Lung (tissue), 12 donors: ENCODE measurements around the gene ZNF75A. TPM values are rescaled to one million over a fixed set of nuclear protein-coding genes. Genes with fewer than 3 reads are reported as not detected.

Experiments
- ATAC-seq: fragments of 200-7000 bp; cut with Tn5 transposase; one replicate; pipeline ENCODE4 v1.9.1; 2020; ENCODE audit warnings: moderate number of reproducible peaks; ENCODE audit not compliant: insufficient read depth, low FRiP score
- DNase-seq, 3 donors: peaks; one replicate each; pipeline ENCODE4 v3.0.0-alpha.2; 2013 to 2017
- H3K27ac ChIP-seq, 2 donors: one replicate each; pipeline ENCODE4 v1.5.1; 2013; ENCODE audit warnings: mild to moderate bottlenecking in 2 of 2, moderate library complexity in 2 of 2, control low read depth in 1 of 2, inconsistent platforms in 1 of 2, low read depth in 1 of 2, low read length in 1 of 2
- H3K27me3 ChIP-seq, 3 donors: one replicate each; pipeline ENCODE4 v1.5.1; 2013; ENCODE audit warnings: low read length in 2 of 3; ENCODE audit not compliant: control insufficient read depth in 3 of 3, insufficient read depth in 3 of 3
- H3K36me3 ChIP-seq, 4 donors: one replicate each; pipeline ENCODE4 v1.5.1; 2013; ENCODE audit warnings: low read length in 4 of 4, mild to moderate bottlenecking in 1 of 4, moderate library complexity in 1 of 4; ENCODE audit not compliant: control insufficient read depth in 4 of 4, insufficient read depth in 4 of 4
- H3K4me1 ChIP-seq, 5 donors: one replicate each; pipeline ENCODE4 v1.5.1; 2013; ENCODE audit warnings: low read length in 5 of 5, mild to moderate bottlenecking in 2 of 5, moderate library complexity in 1 of 5; ENCODE audit not compliant: control insufficient read depth in 5 of 5, insufficient read depth in 5 of 5
- H3K4me3 ChIP-seq: one replicate; pipeline ENCODE4 v1.5.1; 2013; ENCODE audit warnings: mild to moderate bottlenecking, control low read depth, moderate library complexity
- H3K9ac ChIP-seq, 2 donors: one replicate each; pipeline ENCODE4 v1.5.1; 2013; ENCODE audit warnings: low read length in 2 of 2, control low read depth in 1 of 2; ENCODE audit not compliant: insufficient read depth in 1 of 2
- H3K9me3 ChIP-seq, 4 donors: one replicate each; pipeline ENCODE4 v1.5.1; 2013; ENCODE audit warnings: low read length in 3 of 4, mild to moderate bottlenecking in 1 of 4, moderate library complexity in 1 of 4; ENCODE audit not compliant: control insufficient read depth in 4 of 4, insufficient read depth in 3 of 4
- WGBS, 2 donors: extraction: QIAGEN DNeasy Blood & Tissue Kit; methylation state at CpG; one replicate each; pipeline ENCODE4 v1.1.7; 2013; 5-methylcytosine and 5-hydroxymethylcytosine counted together
- polyA plus RNA-seq, 2 donors: library from polyadenylated mRNA; stranded (reverse); fragments of 200-250 nt; gene quantifications; one replicate each; pipeline ENCODE4 v1.2.1, GENCODE V29; 2013
- total RNA-seq, 2 donors: library from RNA; depleted of rRNA in 1 of 2; stranded (reverse); fragments of >200 nt in 1 of 2; gene quantifications; one replicate each; pipeline ENCODE4 v1.2.1, GENCODE V29; 2014 to 2021
- TF ChIP-seq, protein P1 (sequence below): IDR thresholded peaks from 2 replicates; pipeline ENCODE4 v1.5.1; 2012; ENCODE audit warnings: mild to moderate bottlenecking; ENCODE audit errors: control extremely low read depth, extremely low read depth
- donor health status: control.
- donor health status: control.
- donor health status: Bipolar disorder and iron deficiency.
- donor health status: healthy.
- donor health status: DM: yes; HTN: yes; CAD: no.

The ZNF75A gene
- total and polyA plus RNA-seq, 4 donors, result 11.3 to 35.1 (median 21.4) TPM

DNA sequence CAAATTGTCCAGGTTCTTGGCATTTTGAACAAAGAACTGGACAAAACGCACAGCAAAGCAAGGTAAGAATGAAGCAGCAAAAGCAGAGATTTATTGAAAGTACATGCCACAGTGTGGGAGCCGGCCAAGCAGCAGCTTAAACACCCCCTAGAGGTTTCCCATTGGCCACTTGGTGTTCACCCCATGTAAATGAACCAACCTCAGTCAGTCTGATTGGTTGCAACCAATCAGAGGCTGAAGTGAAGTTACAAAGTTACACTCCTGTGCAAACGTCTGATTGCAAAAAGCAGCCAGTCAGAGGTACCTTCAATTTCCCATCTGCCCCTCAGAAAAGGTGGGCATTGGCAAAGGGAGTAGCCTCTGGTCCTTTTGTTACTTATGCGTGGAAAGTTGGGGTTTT is 30.8 kb upstream of the ZNF75A start:
- Histone ChIP-seq H3K36me3 (no peaks in the 10 kb centered on the region), H3K9me3 (no peaks in the 10 kb centered on the region), H3K4me1 (no peaks in the 10 kb centered on the region), H3K4me3 (no peak overlapping the region), H3K27me3 (peaks cover 0 to 3% (median 0%) of the 10 kb centered on the region in 3 donors), H3K9ac (no peak overlapping the region), H3K27ac (no peak overlapping the region)
- TF ChIP-seq, protein P1, sequence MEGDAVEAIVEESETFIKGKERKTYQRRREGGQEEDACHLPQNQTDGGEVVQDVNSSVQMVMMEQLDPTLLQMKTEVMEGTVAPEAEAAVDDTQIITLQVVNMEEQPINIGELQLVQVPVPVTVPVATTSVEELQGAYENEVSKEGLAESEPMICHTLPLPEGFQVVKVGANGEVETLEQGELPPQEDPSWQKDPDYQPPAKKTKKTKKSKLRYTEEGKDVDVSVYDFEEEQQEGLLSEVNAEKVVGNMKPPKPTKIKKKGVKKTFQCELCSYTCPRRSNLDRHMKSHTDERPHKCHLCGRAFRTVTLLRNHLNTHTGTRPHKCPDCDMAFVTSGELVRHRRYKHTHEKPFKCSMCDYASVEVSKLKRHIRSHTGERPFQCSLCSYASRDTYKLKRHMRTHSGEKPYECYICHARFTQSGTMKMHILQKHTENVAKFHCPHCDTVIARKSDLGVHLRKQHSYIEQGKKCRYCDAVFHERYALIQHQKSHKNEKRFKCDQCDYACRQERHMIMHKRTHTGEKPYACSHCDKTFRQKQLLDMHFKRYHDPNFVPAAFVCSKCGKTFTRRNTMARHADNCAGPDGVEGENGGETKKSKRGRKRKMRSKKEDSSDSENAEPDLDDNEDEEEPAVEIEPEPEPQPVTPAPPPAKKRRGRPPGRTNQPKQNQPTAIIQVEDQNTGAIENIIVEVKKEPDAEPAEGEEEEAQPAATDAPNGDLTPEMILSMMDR, result no peak
- 58 to 71% methylated on average over 4 of the region's 4 CpGs for WGBS, 2 donors
- ATAC-seq (no peak), DNase-seq (peak in 1 of 3 donors; percentile 10)

DNA sequence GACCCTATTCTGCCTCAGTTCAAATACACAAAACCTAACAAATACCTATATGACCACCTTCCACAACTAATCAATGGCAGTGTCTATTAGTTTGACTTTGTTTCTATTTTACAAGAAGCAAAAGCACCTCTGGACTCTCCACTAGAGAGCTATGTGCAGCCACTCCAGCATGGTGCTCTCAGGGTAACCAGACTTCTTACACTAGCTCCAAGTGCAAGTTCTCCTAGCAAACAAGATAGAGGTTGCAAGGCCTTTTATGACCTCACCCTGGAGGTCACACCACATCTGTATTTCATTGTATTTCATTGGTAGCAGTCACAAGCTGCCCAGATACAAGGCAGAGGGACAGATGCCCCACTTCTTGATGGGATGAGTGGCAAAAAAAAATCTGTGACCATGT is 30.4 kb upstream of the ZNF75A start:
- no peak overlapping the region for H3K27ac ChIP-seq
- no peak overlapping the region for H3K9ac ChIP-seq
- no peak overlapping the region for H3K4me3 ChIP-seq
- TF ChIP-seq, protein P1, result no peak
- H3K36me3 ChIP-seq, result no peaks in the 10 kb centered on the region
- H3K27me3 ChIP-seq, result peaks cover 0 to 3% (median 0%) of the 10 kb centered on the region in 3 donors
- H3K9me3 ChIP-seq, result no peaks in the 10 kb centered on the region
- no peak for ATAC-seq
- no peaks in the 10 kb centered on the region for H3K4me1 ChIP-seq
- DNase-seq, result no peak

DNA sequence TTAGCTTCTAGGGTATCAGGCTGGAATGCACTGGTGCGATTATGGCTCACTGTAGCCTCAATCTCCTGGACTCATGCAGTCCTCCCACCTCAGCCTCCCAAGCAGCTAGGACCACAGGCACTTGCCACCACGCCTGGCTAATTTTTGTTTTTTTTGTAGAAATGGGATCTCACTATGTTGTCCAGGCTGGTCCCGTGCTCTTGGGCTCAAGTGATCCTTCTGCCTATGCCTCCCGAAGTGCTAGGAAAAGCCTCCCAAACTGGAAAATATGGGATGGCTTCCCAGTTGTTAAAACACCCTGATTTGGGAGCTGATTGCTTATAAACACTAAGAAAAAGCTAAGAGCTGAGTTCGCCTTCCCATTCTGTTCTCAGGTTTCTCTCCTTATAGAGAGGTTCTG is 28.6 kb upstream of the ZNF75A start:
- DNase-seq (no peak), ATAC-seq (no peak)
- Histone ChIP-seq H3K27ac (no peak overlapping the region), H3K4me1 (peaks cover 0 to under 1% (median 0%) of the 10 kb centered on the region in 5 donors), H3K27me3 (peaks cover 0 to 3% (median 0%) of the 10 kb centered on the region in 3 donors), H3K9ac (no peak overlapping the region), H3K36me3 (no peaks in the 10 kb centered on the region), H3K4me3 (no peak overlapping the region), H3K9me3 (no peaks in the 10 kb centered on the region)
- TF ChIP-seq, protein P1, result no peak
- WGBS, 2 donors, result 83 to 90% methylated on average over 5 of the region's 5 CpGs

DNA sequence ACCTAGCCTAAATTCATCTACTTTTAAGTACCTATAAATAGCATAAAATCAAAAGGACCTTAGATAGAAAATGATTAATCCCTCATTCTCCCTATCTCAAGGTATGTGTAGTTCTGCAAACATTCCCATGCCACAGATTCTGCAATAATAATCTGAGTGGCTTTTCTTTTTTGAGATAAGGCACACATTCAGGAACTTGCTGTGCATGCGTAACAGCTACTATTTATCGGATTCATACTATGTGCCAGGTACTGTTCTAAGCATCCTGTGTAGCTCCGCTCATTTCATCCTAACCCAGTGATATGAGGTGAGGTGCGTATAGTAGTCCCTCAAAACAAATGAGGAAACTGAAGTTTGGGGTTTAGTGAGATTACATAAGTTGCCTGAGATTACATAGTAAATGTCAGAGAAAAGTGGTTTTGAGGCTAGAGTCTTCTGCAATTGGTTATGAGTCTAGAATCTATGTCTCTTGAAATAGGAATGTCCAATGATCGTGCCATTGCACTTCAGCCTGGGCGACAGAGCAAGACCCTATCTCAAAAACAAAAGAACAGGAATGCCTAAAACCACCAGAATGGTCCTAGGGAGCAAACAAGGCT is 24.0 kb upstream of the ZNF75A start:
- no peak overlapping the region for H3K4me3 ChIP-seq
- WGBS, 2 donors, result 68 to 87% methylated on average over 6 of the region's 6 CpGs

More for the DNA sequence above, 24.0 kb upstream of the ZNF75A start:
- DNase-seq (no peak), ATAC-seq (no peak)
- no peak overlapping the region for H3K9ac ChIP-seq
- H3K27me3 ChIP-seq, result peaks cover 0 to 3% (median 0%) of the 10 kb centered on the region in 3 donors
- H3K9me3 ChIP-seq, result peaks cover 0 to 7% (median 4%) of the 10 kb centered on the region in 4 donors
- TF ChIP-seq, protein P1, result no peak
- H3K36me3 ChIP-seq, result peaks cover 3 to 17% (median 13%) of the 10 kb centered on the region in 4 donors
- peaks cover 5 to 13% (median 12%) of the 10 kb centered on the region in 5 donors for H3K4me1 ChIP-seq
- no peak overlapping the region for H3K27ac ChIP-seq
